ENCODE data around the gene PIK3CB. TPM values are rescaled to one million over a fixed set of nuclear protein-coding genes. Genes with fewer than 3 reads are reported as not detected.
"Not testable (repeated sequence)": the region's sequence is repeated elsewhere in the genome, so short reads cannot be mapped to it uniquely, and the experiment has no call there.

PIK3CB gene
- total RNA-seq, 4 donors from 2014 or later, result 32.2 to 52.1 (median 41.5) TPM

DNA sequence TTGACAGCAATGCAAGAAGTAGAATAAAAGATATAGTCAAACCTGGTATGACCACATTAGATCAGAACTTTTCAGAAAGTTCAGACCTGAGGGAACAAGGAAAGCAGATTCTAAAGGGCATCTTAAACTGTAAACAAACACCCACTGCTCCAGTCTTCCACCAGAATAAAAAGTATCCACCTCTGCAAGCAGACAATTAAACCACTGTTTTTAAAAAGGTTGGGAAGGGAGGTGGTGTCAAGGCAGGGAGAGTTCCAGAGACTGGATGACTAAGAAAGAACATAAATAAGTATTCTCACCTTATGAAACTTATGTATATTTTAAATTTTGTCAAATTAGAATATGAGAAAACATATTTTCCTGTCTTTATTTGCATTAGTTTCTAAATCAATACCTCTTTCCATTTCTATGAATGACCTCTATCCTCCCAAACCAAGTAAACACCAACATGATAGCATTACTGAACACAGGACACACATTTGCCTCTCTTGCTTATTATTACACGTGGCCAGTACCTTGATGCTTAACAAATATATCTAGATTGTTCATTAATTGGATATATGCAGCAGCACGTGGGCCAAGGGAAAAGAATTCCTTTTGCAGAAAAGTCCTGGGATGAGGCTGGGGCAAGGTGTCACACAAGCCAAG, 31.6 kb downstream of the PIK3CB start:
- no peak for TF ChIP-seq POLR2A (IDR thresholded peaks at IDR 0.05)
- TF ChIP-seq, protein P1, sequence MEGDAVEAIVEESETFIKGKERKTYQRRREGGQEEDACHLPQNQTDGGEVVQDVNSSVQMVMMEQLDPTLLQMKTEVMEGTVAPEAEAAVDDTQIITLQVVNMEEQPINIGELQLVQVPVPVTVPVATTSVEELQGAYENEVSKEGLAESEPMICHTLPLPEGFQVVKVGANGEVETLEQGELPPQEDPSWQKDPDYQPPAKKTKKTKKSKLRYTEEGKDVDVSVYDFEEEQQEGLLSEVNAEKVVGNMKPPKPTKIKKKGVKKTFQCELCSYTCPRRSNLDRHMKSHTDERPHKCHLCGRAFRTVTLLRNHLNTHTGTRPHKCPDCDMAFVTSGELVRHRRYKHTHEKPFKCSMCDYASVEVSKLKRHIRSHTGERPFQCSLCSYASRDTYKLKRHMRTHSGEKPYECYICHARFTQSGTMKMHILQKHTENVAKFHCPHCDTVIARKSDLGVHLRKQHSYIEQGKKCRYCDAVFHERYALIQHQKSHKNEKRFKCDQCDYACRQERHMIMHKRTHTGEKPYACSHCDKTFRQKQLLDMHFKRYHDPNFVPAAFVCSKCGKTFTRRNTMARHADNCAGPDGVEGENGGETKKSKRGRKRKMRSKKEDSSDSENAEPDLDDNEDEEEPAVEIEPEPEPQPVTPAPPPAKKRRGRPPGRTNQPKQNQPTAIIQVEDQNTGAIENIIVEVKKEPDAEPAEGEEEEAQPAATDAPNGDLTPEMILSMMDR (IDR thresholded peaks at IDR 0.05), result no peak
- H3K9me3 ChIP-seq, result no peaks in the 10 kb centered on the region
- no peaks in the 10 kb centered on the region for H3K36me3 ChIP-seq
- no peaks in the 10 kb centered on the region for H3K27me3 ChIP-seq
- H3K4me1 ChIP-seq, result no peaks in the 10 kb centered on the region
- DNase-seq, result no peak
- H3K4me3 ChIP-seq, result no peak overlapping the region
- H3K27ac ChIP-seq, result no peak overlapping the region

- DNase-seq, H3K4me3 ChIP-seq, H3K9me3 ChIP-seq, H3K4me1 ChIP-seq, H3K36me3 ChIP-seq, H3K27me3 ChIP-seq, H3K27ac ChIP-seq: not testable (repeated sequence)
Measured at GRCh38 chr3:138802223-138802622, 32.5 kb downstream of the PIK3CB start.

DNA sequence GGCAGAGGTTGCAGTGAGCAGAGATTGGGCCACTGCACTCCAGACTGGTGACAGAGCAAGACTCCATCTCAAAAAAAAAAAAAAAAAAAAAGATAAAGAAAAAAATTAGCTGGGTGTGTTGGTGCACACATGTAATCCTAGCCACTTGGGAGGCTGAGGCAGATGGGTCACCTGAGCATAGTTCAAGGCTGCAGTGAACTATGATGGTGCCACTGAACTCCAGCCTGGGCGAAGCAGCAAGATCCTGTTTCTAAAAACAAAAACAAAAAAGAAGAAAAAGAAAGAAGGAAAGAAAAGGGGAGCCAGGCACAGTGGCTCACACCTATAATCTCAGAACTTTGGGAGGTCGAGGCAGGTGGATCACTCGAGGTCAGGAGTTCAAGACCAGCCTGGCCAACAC, 32.9 kb downstream of the PIK3CB start:
- Histone ChIP-seq H3K36me3 (no peaks in the 10 kb centered on the region), H3K27ac (no peak overlapping the region), H3K4me1 (no peaks in the 10 kb centered on the region), H3K9me3 (no peaks in the 10 kb centered on the region), H3K27me3 (no peaks in the 10 kb centered on the region), H3K4me3 (no peak overlapping the region)
- TF ChIP-seq, protein P1 (IDR thresholded peaks at IDR 0.05), result no peak
- TF ChIP-seq POLR2A (IDR thresholded peaks at IDR 0.05), result no peak
- no peak for DNase-seq

DNA sequence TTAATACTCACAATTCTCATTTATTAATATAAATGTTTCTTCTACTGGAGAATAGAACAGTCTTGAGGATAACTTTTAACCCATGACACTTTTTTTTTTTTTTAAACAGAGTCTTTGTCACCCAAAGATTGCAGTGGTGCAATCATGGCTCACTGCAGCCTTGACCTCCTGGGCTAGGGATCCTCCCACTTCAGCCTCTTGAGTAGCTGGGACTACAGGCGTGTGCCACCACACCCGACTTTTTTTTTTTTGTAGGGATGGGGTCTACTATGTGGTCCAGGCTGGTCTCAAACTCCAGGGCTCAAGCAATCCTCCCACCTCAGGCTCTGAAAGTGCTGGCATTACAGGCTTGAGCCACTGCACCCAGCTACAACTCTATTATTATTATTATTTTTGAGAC, 34.5 kb downstream of the PIK3CB start:
- H3K4me1 ChIP-seq, result no peaks in the 10 kb centered on the region
- no peak overlapping the region for H3K4me3 ChIP-seq
- DNase-seq, result no peak
- H3K36me3 ChIP-seq, result no peaks in the 10 kb centered on the region
- no peak overlapping the region for H3K27ac ChIP-seq
- no peaks in the 10 kb centered on the region for H3K27me3 ChIP-seq
- TF ChIP-seq POLR2A (IDR thresholded peaks at IDR 0.05), result no peak
- TF ChIP-seq, protein P1 (IDR thresholded peaks at IDR 0.05), result no peak
- no peaks in the 10 kb centered on the region for H3K9me3 ChIP-seq

- DNase-seq, result no peak
- H3K36me3 ChIP-seq, result no peaks in the 10 kb centered on the region
- H3K27me3 ChIP-seq, result no peaks in the 10 kb centered on the region
- no peak for TF ChIP-seq POLR2A (IDR thresholded peaks at IDR 0.05)
- TF ChIP-seq, protein P1 (IDR thresholded peaks at IDR 0.05), result no peak
- no peak overlapping the region for H3K27ac ChIP-seq
- no peak overlapping the region for H3K4me3 ChIP-seq
- H3K4me1 ChIP-seq, result no peaks in the 10 kb centered on the region
- H3K9me3 ChIP-seq, result no peaks in the 10 kb centered on the region
Measured at GRCh38 chr3:138799822-138800221, 34.9 kb downstream of the PIK3CB start.

DNA sequence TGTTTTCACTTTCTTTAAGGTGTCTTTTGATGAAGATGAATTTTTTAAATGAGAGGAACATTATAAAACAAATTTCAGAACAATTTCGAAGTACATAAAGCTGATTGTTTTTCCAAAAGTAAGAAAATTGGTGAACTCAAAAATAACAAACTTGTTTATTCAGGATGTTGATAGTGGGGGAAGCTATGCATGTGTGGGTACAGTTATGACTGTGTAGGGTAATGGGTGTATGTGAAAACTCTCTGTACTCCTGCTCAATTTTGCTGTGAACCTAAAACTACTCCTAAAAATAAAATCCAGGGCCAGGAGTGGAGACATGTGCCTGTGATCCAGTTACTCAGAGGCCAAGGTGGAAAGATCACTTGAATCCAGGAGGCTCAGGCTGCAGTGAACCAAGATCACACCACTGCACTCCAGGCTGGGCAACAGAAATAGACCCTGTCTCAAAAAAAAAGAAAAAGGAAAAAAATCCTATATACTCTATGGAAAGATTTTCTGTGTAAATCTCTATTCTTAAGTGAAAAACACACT, 37.2 kb downstream of the PIK3CB start:
- no peaks in the 10 kb centered on the region for H3K27me3 ChIP-seq
- H3K4me1 ChIP-seq, result no peaks in the 10 kb centered on the region
- H3K4me3 ChIP-seq, result no peak overlapping the region
- no peak for DNase-seq
- no peak overlapping the region for H3K27ac ChIP-seq
- no peak for TF ChIP-seq POLR2A (IDR thresholded peaks at IDR 0.05)
- TF ChIP-seq, protein P1 (IDR thresholded peaks at IDR 0.05), result no peak
- H3K36me3 ChIP-seq, result peaks cover 0 to 16% (median 0%) of the 10 kb centered on the region in 3 donors
- H3K9me3 ChIP-seq, result no peaks in the 10 kb centered on the region

Data from Peyer's patch (tissue), 4 donors.